IMR-90 (cell line): ENCODE results near the gene TRPM3. TPM values are rescaled to one million over a fixed set of nuclear protein-coding genes. Genes with fewer than 3 reads are reported as not detected.

Experiments used
- ATAC-seq: fragments of 200-7000 bp; cut with Tn5 transposase; 2 replicates; pipeline ENCODE4 v1.9.1; 2020; ENCODE audit warnings: low read depth, mild to moderate bottlenecking, moderate library complexity
- BruUV-seq: library from RNA; stranded (reverse); fragments of 400-500 nt; replicated peaks from 2 replicates; lab custom pipeline; 2021; lab: Mats Ljungman, UMichigan
- CTCF ChIA-PET: fragments of 300-600 bp; formaldehyde crosslinking; extraction: SDS; loops from one replicate; lab custom pipeline; 2021; ENCODE audit warnings: antibody characterized with exemption; lab: Yijun Ruan, JAX
- POLR2A ChIA-PET: fragments of 300-600 bp; sonication (Branson Sonifier 250); formaldehyde crosslinking; loops from one replicate; lab custom pipeline; 2022; ENCODE audit warnings: antibody characterized with exemption; ENCODE audit not compliant: unreplicated experiment; lab: Charles Lee
- DNase-seq: peaks from one replicate; pipeline ENCODE4 v3.0.0; 2013
- H2AFZ ChIP-seq: replicated peaks from 2 replicates; pipeline ENCODE3; 2013; ENCODE audit warnings: low read length, mild to moderate bottlenecking; ENCODE audit not compliant: poor library complexity
- H2AK5ac ChIP-seq: 2 replicates; pipeline ENCODE4 v1.6.1; 2013; ENCODE audit warnings: low read depth, low read length, inconsistent platforms
- H2AK9ac ChIP-seq: replicated peaks from 2 replicates; pipeline ENCODE3; 2013; ENCODE audit warnings: mild to moderate bottlenecking, low read depth, low read length, moderate library complexity; ENCODE audit not compliant: poor library complexity
- H2BK120ac ChIP-seq: 2 replicates; pipeline ENCODE4 v1.6.1; 2013; ENCODE audit warnings: low read depth, low read length, inconsistent platforms
- H2BK15ac ChIP-seq: 3 replicates; pipeline ENCODE4 v1.6.1; 2013; ENCODE audit warnings: low read depth, low read length, inconsistent platforms
- H2BK20ac ChIP-seq: 2 replicates; pipeline ENCODE4 v1.6.1; 2013; ENCODE audit warnings: low read depth, mild to moderate bottlenecking, inconsistent platforms, low read length, moderate library complexity
- H2BK5ac ChIP-seq: 2 replicates; pipeline ENCODE4 v1.6.1; 2013; ENCODE audit warnings: mild to moderate bottlenecking, low read depth, low read length, inconsistent platforms; ENCODE audit not compliant: poor library complexity, severe bottlenecking
- H3K14ac ChIP-seq: replicated peaks from 2 replicates; pipeline ENCODE4 v1.6.1; 2013; ENCODE audit warnings: low read depth, low read length, inconsistent platforms
- H3K18ac ChIP-seq: 2 replicates; pipeline ENCODE4 v1.6.1; 2013; ENCODE audit warnings: low read depth, low read length, control low read depth
- H3K23ac ChIP-seq: 2 replicates; pipeline ENCODE4 v1.6.1; 2013; ENCODE audit warnings: low read depth, low read length, inconsistent platforms
- H3K27ac ChIP-seq: 2 replicates; pipeline ENCODE4 v1.5.1; 2013; ENCODE audit warnings: mild to moderate bottlenecking, control low read depth, low read length; ENCODE audit not compliant: insufficient read depth
- H3K27me3 ChIP-seq: 2 replicates; pipeline ENCODE4 v1.6.1; 2013; ENCODE audit warnings: low read length; ENCODE audit not compliant: control insufficient read depth, insufficient read depth
- H3K36me3 ChIP-seq: 2 replicates; pipeline ENCODE4 v1.6.1; 2013; ENCODE audit warnings: low read length, mixed read lengths; ENCODE audit not compliant: control insufficient read depth, insufficient read depth
- H3K4ac ChIP-seq: 2 replicates; pipeline ENCODE4 v1.6.1; 2013; ENCODE audit warnings: low read depth, low read length, inconsistent platforms
- H3K4me1 ChIP-seq: 2 replicates; pipeline ENCODE4 v1.6.1; 2013; ENCODE audit warnings: low read length, mixed read lengths; ENCODE audit not compliant: control insufficient read depth, insufficient read depth
- H3K4me2 ChIP-seq: 2 replicates; pipeline ENCODE4 v1.6.1; 2013; ENCODE audit warnings: low read depth, mild to moderate bottlenecking, control low read depth, low read length, moderate library complexity
- H3K4me3 ChIP-seq: 2 replicates; pipeline ENCODE4 v1.5.1; 2013; ENCODE audit warnings: low read depth, mild to moderate bottlenecking, control low read depth, low read length, moderate library complexity; ENCODE audit not compliant: insufficient read depth
- H3K56ac ChIP-seq: 2 replicates; pipeline ENCODE4 v1.6.1; 2013; ENCODE audit warnings: low read length, inconsistent platforms; ENCODE audit not compliant: insufficient read depth; ENCODE audit errors: extremely low read depth
- H3K79me1 ChIP-seq, 2 experiments: 2 replicates each; pipeline ENCODE4 v1.6.1; 2013; ENCODE audit warnings: low read length in 2 of 2, inconsistent platforms in 1 of 2, low read depth in 1 of 2
- H3K9ac ChIP-seq: 2 replicates; pipeline ENCODE4 v1.6.1; 2013; ENCODE audit warnings: low read depth, low read length, control low read depth
- H3K9me1 ChIP-seq: 2 replicates; pipeline ENCODE4 v1.6.1; 2013; ENCODE audit warnings: low read length, inconsistent platforms; ENCODE audit not compliant: insufficient read depth
- H3K9me3 ChIP-seq: 2 replicates; pipeline ENCODE4 v1.6.1; 2013; ENCODE audit warnings: low read length; ENCODE audit not compliant: control insufficient read depth, insufficient read depth
- H4K20me1 ChIP-seq: 2 replicates; pipeline ENCODE4 v1.6.1; 2013; ENCODE audit warnings: low read length, inconsistent platforms; ENCODE audit not compliant: insufficient read depth
- H4K5ac ChIP-seq: 2 replicates; pipeline ENCODE4 v1.6.1; 2013; ENCODE audit warnings: mild to moderate bottlenecking, low read depth, low read length, control low read depth
- H4K8ac ChIP-seq, 2 experiments: 2 replicates each; pipeline ENCODE4 v1.6.1; 2013; ENCODE audit warnings: low read depth in 2 of 2, low read length in 2 of 2, control low read depth in 1 of 2, inconsistent platforms in 1 of 2
- H4K91ac ChIP-seq: 2 replicates; pipeline ENCODE4 v1.6.1; 2013; ENCODE audit warnings: low read depth, low read length, inconsistent platforms; ENCODE audit not compliant: insufficient read depth
- CTCF ChIP-seq: conservative IDR thresholded peaks from 2 replicates; pipeline ENCODE4 v1.5.1; 2012; ENCODE audit warnings: mild to moderate bottlenecking, low read depth, low read length, improper control_type of control experiment
- RAD21 ChIP-seq: IDR thresholded peaks from 2 replicates; pipeline ENCODE4 v1.6.1; 2012; ENCODE audit warnings: low read length, improper control_type of control experiment
- RCOR1 ChIP-seq: IDR thresholded peaks from 2 replicates; pipeline ENCODE4 v1.6.1; 2012; ENCODE audit warnings: mild to moderate bottlenecking, low read length, improper control_type of control experiment; ENCODE audit not compliant: insufficient replicate concordance
- SMC3 ChIP-seq: fragments of 150-350 bp; IDR thresholded peaks from 2 replicates; pipeline ENCODE4 v1.6.1; 2016; ENCODE audit warnings: low read depth, mild to moderate bottlenecking, antibody characterized with exemption, low read length, moderate library complexity
- WGBS, 2 experiments: methylation state at CpG; one replicate each; pipeline versions ENCODE4 v1.1.5 to v1.1.7; 2013; ENCODE audit warnings: missing lambda C conversion rate in 2 of 2; ENCODE audit not compliant: insufficient read length in 1 of 2; ENCODE audit errors: extremely low coverage in 2 of 2; 5-methylcytosine and 5-hydroxymethylcytosine counted together
- dilution Hi-C: fragments of 300-500 bp; cut with HindIII; formaldehyde crosslinking; loops from one replicate; pipeline ENCODE4 v1.14.3; 2018; ENCODE audit warnings: low sequenced_read_pairs; ENCODE audit not compliant: unreplicated experiment
- in situ Hi-C: fragments of 300-500 bp; cut with MboI; formaldehyde crosslinking; loops from 3 replicates; pipeline ENCODE4 v1.14.3; 2019; ENCODE audit warnings: low sequenced_read_pairs, inconsistent platforms, mixed read lengths
- intact Hi-C: fragments of 100-400 bp; cut with micrococcal nuclease; formaldehyde crosslinking; loops from 2 replicates; pipeline ENCODE4 v1.10.0; 2022
- polyA plus RNA-seq, 3 experiments: library from polyadenylated mRNA; depleted of rRNA; stranded (reverse); fragments of >200 nt; gene quantifications; 2 replicates each; pipeline ENCODE4 v1.2.3, GENCODE V29; 2012; ENCODE audit warnings: low replicate concordance in 1 of 3
- total RNA-seq: library from RNA; depleted of rRNA; stranded (reverse); fragments of >200 nt; gene quantifications from 2 replicates; pipeline ENCODE4 v1.2.3, GENCODE V29; 2012

TRPM3 gene
- total and polyA plus RNA-seq, 2 of the 4 experiments (the other 2 are of a cell fraction), result not detected

- Histone ChIP-seq H4K20me1 (no peaks in the 10 kb centered on the region), H3K18ac (no peak overlapping the region), H3K23ac (no peak overlapping the region), H3K9me3 (peaks cover 5% of the 10 kb centered on the region; the same call in 1 of the 2 replicates), H3K27ac (no peak overlapping the region), H3K79me1 (no peaks in the 10 kb centered on the region), H2BK5ac (no peak overlapping the region), H2AK5ac (no peak overlapping the region), H4K91ac (no peak overlapping the region), H2BK20ac (no peak overlapping the region), H3K56ac (no peak overlapping the region), H4K5ac (no peak overlapping the region), H3K4ac (no peak overlapping the region), H3K9me1 (no peaks in the 10 kb centered on the region), H3K9ac (no peak overlapping the region), H3K4me2 (no peak overlapping the region), H2AFZ (no peak overlapping the region), H3K36me3 (no peaks in the 10 kb centered on the region), H4K8ac (no peak overlapping the region), H2BK15ac (no peak overlapping the region), H3K27me3 (no peaks in the 10 kb centered on the region), H3K14ac (no peak overlapping the region), H3K4me3 (no peak overlapping the region), H2BK120ac (no peak overlapping the region), H3K4me1 (no peaks in the 10 kb centered on the region), H2AK9ac (no peak overlapping the region)
- DNase-seq (peak; percentile 25), ATAC-seq (no peak)
- 90% methylated on average over 2 of the region's 5 CpGs; no CpG with 5 or more reads in 1 of the 2 experiments for WGBS, 2 experiments
- intact Hi-C loops (loop anchor here (1.0 kb wide), 2 partner anchors 77 to 362 kb away; no protein-coding TSS in a partner anchor), in situ Hi-C loops (loop anchor here (25.0 kb wide), 1 partner anchor 90 kb away; no protein-coding TSS in a partner anchor), dilution Hi-C loops (no loop called here)
- TF ChIP-seq RAD21 (peak; percentile 68), RCOR1 (no peak), SMC3 (peak; percentile 63), CTCF (peak; percentile 53)
- BruUV-seq, result no TSS peak
- CTCF ChIA-PET, result interaction anchor here (0.7 to 1.3 kb wide), 3 partner anchors 57 to 80 kb away, joined by 3 to 4 read pairs (median 4); no protein-coding TSS in a partner anchor
- POLR2A ChIA-PET, result no interaction called here
These were observed 119.5 kb downstream of the TRPM3 start for GRCh38 chr9:71001780-71002386.
